HepG2 (cell line): ENCODE data around the gene ATP6V1G3. TPM values are rescaled to one million over a fixed set of nuclear protein-coding genes. Genes with fewer than 3 reads are reported as not detected.

ENCODE experiments used
- ATAC-seq: fragments of 200-7000 bp; cut with Tn5 transposase; 3 replicates; pipeline ENCODE4 v1.9.1; 2020; ENCODE audit warnings: mild to moderate bottlenecking, moderate library complexity
- BruUV-seq: library from RNA; stranded (reverse); fragments of 400-500 nt; replicated peaks from 2 replicates; lab custom pipeline; 2021; lab: Mats Ljungman, UMichigan
- CTCF ChIA-PET: fragments of 300-600 bp; formaldehyde crosslinking; extraction: SDS; loops from one replicate; lab custom pipeline; 2021; ENCODE audit warnings: low total read pairs, inconsistent platforms, low intra/inter-chr PET ratio; lab: Yijun Ruan, JAX
- POLR2A ChIA-PET: fragments of 350-600 bp; sonication (Branson Sonifier 250); formaldehyde crosslinking; loops from one replicate; lab custom pipeline; 2020; ENCODE audit warnings: antibody characterized with exemption, inconsistent platforms; lab: Yijun Ruan, JAX
- DNase-seq: peaks from one replicate; pipeline ENCODE4 v3.0.0-alpha.2; 2015; ENCODE audit warnings: low spot score
- FAIRE-seq: peaks from 3 replicates; lab custom pipeline; 2011; peaks lifted over from hg19 to GRCh38; lab: Jason Lieb, UNC
- H2AFZ ChIP-seq: one replicate; pipeline ENCODE4 v1.6.1; 2011; ENCODE audit warnings: low read length, inconsistent platforms
- H3K27ac ChIP-seq: fragments of 300-600 bp; 3 replicates; pipeline ENCODE4 v1.8.0; 2011; ENCODE audit warnings: mixed run types, mild to moderate bottlenecking, mixed read lengths, low read length, inconsistent platforms; ENCODE audit not compliant: insufficient read depth; ENCODE audit errors: extremely low read length
- H3K27me3 ChIP-seq, 2 experiments: fragments of 200-600 bp in 1 of 2; 2 replicates in 1 of 2; 3 replicates in 1 of 2; pipeline versions ENCODE4 v1.6.0 to v1.8.0; 2011; ENCODE audit warnings: low read length in 2 of 2, mild to moderate bottlenecking in 2 of 2, moderate library complexity in 2 of 2, inconsistent platforms in 1 of 2; ENCODE audit not compliant: insufficient read depth in 2 of 2, control insufficient read depth in 1 of 2
- H3K36me3 ChIP-seq, 2 experiments: fragments of 200-600 bp in 1 of 2; replicated peaks in 1 of 2; 2 replicates in 1 of 2; 3 replicates in 1 of 2; pipeline versions ENCODE4 v1.5.1 to v1.8.0; 2011; ENCODE audit warnings: low read length in 2 of 2, inconsistent platforms in 1 of 2; ENCODE audit not compliant: insufficient read depth in 2 of 2, control insufficient read depth in 1 of 2
- H3K4me1 ChIP-seq: 2 replicates; pipeline ENCODE4 v1.5.1; 2012; ENCODE audit warnings: low read length, inconsistent platforms; ENCODE audit not compliant: insufficient read depth
- H3K4me2 ChIP-seq: 2 replicates; pipeline ENCODE4 v1.6.0; 2011; ENCODE audit warnings: low read depth, low read length, inconsistent platforms
- H3K4me3 ChIP-seq, 3 experiments: fragments of 200-600 bp in 1 of 3; sonication (generic), shearing (Covaris generic) in 1 of 3; replicated peaks in 1 of 3; 2 replicates each; pipeline ENCODE4 v1.5.1; 2011 to 2016; ENCODE audit warnings: low read length in 3 of 3, inconsistent platforms in 2 of 3, low read depth in 2 of 3, mild to moderate bottlenecking in 2 of 3, control low read depth in 1 of 3, mixed read lengths in 1 of 3; ENCODE audit not compliant: insufficient read depth in 1 of 3
- H3K79me2 ChIP-seq: one replicate; pipeline ENCODE4 v1.6.1; 2011; ENCODE audit warnings: low read length, inconsistent platforms; ENCODE audit not compliant: insufficient read depth
- H3K9ac ChIP-seq: 2 replicates; pipeline ENCODE4 v1.6.0; 2011; ENCODE audit warnings: mild to moderate bottlenecking, low read depth, low read length, inconsistent platforms; ENCODE audit not compliant: insufficient read depth
- H3K9me3 ChIP-seq: 2 replicates; pipeline ENCODE4 v1.5.1; 2012; ENCODE audit warnings: mild to moderate bottlenecking, low read length
- H4K20me1 ChIP-seq: 2 replicates; pipeline ENCODE4 v1.6.0; 2011; ENCODE audit warnings: inconsistent platforms, mild to moderate bottlenecking, low read length, moderate library complexity; ENCODE audit not compliant: insufficient read depth
- ARNT ChIP-seq: fragments of 450-650 bp; IDR thresholded peaks from 2 replicates; pipeline ENCODE4 v1.6.1; 2017
- EED ChIP-seq: sonication (generic); formaldehyde crosslinking; IDR thresholded peaks from 2 replicates; pipeline ENCODE4 v1.5.0; 2020; ENCODE audit warnings: mild to moderate bottlenecking, missing genetic modification reagents
- GABPB1 ChIP-seq: IDR thresholded peaks from 2 replicates; pipeline ENCODE4 v1.6.1; 2016; ENCODE audit warnings: mild to moderate bottlenecking, missing genetic modification reagents, moderate library complexity, missing compliant biosample characterization
- HDAC1 ChIP-seq: sonication (generic); formaldehyde crosslinking; IDR thresholded peaks from 2 replicates; pipeline ENCODE4 v1.5.1; 2020; ENCODE audit warnings: mild to moderate bottlenecking, missing genetic modification reagents
- KDM5B ChIP-seq: sonication (generic); formaldehyde crosslinking; IDR thresholded peaks from 2 replicates; pipeline ENCODE4 v1.4.0; 2020; ENCODE audit warnings: missing genetic modification reagents, mild to moderate bottlenecking, borderline replicate concordance
- PHF20 ChIP-seq: sonication (generic); formaldehyde crosslinking; IDR thresholded peaks from 2 replicates; pipeline ENCODE4 v1.5.0; 2020; ENCODE audit warnings: mild to moderate bottlenecking, missing genetic modification reagents
- PHF21A ChIP-seq: sonication (generic); formaldehyde crosslinking; IDR thresholded peaks from 2 replicates; pipeline ENCODE4 v1.5.0; 2020; ENCODE audit warnings: mild to moderate bottlenecking, missing genetic modification reagents
- RFX5 ChIP-seq: IDR thresholded peaks from 2 replicates; pipeline ENCODE4 v1.6.1; 2011; ENCODE audit warnings: low read depth, low read length, improper control_type of control experiment
- SIX1 ChIP-seq: sonication (generic); formaldehyde crosslinking; IDR thresholded peaks from 2 replicates; pipeline ENCODE4 v1.4.0; 2020; ENCODE audit warnings: missing genetic modification reagents, borderline replicate concordance
- THAP9 ChIP-seq: sonication (generic); formaldehyde crosslinking; IDR thresholded peaks from 2 replicates; pipeline ENCODE4; 2020; ENCODE audit warnings: missing genetic modification reagents, mild to moderate bottlenecking, borderline replicate concordance
- ZBTB3 ChIP-seq: sonication (generic); formaldehyde crosslinking; IDR thresholded peaks from 2 replicates; pipeline ENCODE4 v1.4.0; 2020; ENCODE audit warnings: low read depth, mild to moderate bottlenecking, moderate library complexity, missing genetic modification reagents, borderline replicate concordance
- ZNF138 ChIP-seq: sonication (generic); formaldehyde crosslinking; IDR thresholded peaks from 2 replicates; pipeline ENCODE4 v1.5.0; 2020; ENCODE audit warnings: mild to moderate bottlenecking, low read depth, missing genetic modification reagents
- ZNF547 ChIP-seq: sonication (generic); formaldehyde crosslinking; IDR thresholded peaks from 2 replicates; pipeline ENCODE4 v1.5.1; 2020; ENCODE audit warnings: mild to moderate bottlenecking, missing genetic modification reagents
- ZNF660 ChIP-seq: sonication (generic); formaldehyde crosslinking; IDR thresholded peaks from 2 replicates; pipeline ENCODE4 v1.5.1; 2020; ENCODE audit warnings: mild to moderate bottlenecking, low read depth, missing genetic modification reagents, borderline replicate concordance
- ZSCAN29 ChIP-seq: sonication (generic); formaldehyde crosslinking; conservative IDR thresholded peaks from 2 replicates; pipeline ENCODE4 v1.4.0; 2020; ENCODE audit warnings: mild to moderate bottlenecking, missing genetic modification reagents
- WGBS: methylation state at CpG from one replicate; pipeline ENCODE4 v1.1.6; 2017; ENCODE audit warnings: low lambda C conversion rate; 5-methylcytosine and 5-hydroxymethylcytosine counted together
- in situ Hi-C: cut with HindIII; loops from 2 replicates; pipeline ENCODE4 v1.10.0; 2017; ENCODE audit warnings: low pct_unique_long_range_greater_than_20kb; ENCODE audit not compliant: extremely low pct_ligation_motif_present
- intact Hi-C: fragments of 100-400 bp; cut with micrococcal nuclease; formaldehyde crosslinking; loops from one replicate; pipeline ENCODE4 v1.10.0; 2022; ENCODE audit not compliant: unreplicated experiment
- polyA plus RNA-seq, 8 experiments: library from polyadenylated mRNA; depleted of rRNA in 3 of 8; stranded (reverse) in 7 of 8; unstranded in 1 of 8; fragments of >200 nt; fragmentation: Illumina TruSeq in 4 of 8; extraction: Trizol in 4 of 8; gene quantifications; 2 replicates each; pipeline versions ENCODE4 v1.2.1 to v1.2.3, GENCODE V29; 2011 to 2016; ENCODE audit warnings: low read depth in 4 of 8, missing spikeins in 1 of 8, mixed read lengths in 1 of 8; ENCODE audit not compliant: insufficient read depth in 1 of 8
- total RNA-seq, 5 experiments: library from RNA; depleted of rRNA; stranded (reverse); fragments of >200 nt; fragmentation: Illumina TruSeq; extraction: Trizol; gene quantifications; 2 replicates each; pipeline ENCODE4 v1.2.3, GENCODE V29; 2016; ENCODE audit warnings: low read depth in 1 of 5

Gene ATP6V1G3
- total and polyA plus RNA-seq, 2 of the 13 experiments (the other 11 are each of a cell fraction or from before 2014, with no cell fraction given), result not detected

GRCh38 chr1:198493329-198493728 lies 47.2 kb downstream of the ATP6V1G3 start:
- Histone ChIP-seq H3K4me1 (no peaks in the 10 kb centered on the region), H4K20me1 (no peaks in the 10 kb centered on the region), H3K27me3 (no peaks in the 10 kb centered on the region), H3K9ac (no peak overlapping the region), H3K9me3 (no peaks in the 10 kb centered on the region), H3K79me2 (no peaks in the 10 kb centered on the region), H2AFZ (no peak overlapping the region), H3K4me2 (no peak overlapping the region), H3K36me3 (no peaks in the 10 kb centered on the region), H3K4me3 (no peak overlapping the region), H3K27ac (no peak overlapping the region)
- intact Hi-C loops (no loop called here), in situ Hi-C loops (no loop called here)
- POLR2A ChIA-PET, result no interaction called here
- DNase-seq (no peak), FAIRE-seq (no peak), ATAC-seq (no peak)
- BruUV-seq, result no TSS peak
- WGBS, result no CpG with 5 or more reads among the region's 10 CpGs
- CTCF ChIA-PET, result no interaction called here
- TF ChIP-seq SIX1 (CRISPR knock-in tag) (no peak), EED (CRISPR knock-in tag) (no peak), ZBTB3 (CRISPR knock-in tag) (no peak), GABPB1 (CRISPR knock-in tag) (no peak), PHF21A (CRISPR knock-in tag) (no peak), ZSCAN29 (no peak), RFX5 (no peak), ARNT (no peak), KDM5B (CRISPR knock-in tag) (no peak), ZNF660 (CRISPR knock-in tag) (no peak), PHF20 (CRISPR knock-in tag) (no peak), THAP9 (CRISPR knock-in tag) (no peak), HDAC1 (CRISPR knock-in tag) (no peak), ZNF547 (no peak), ZNF138 (no peak)
